NCI-H82 (cell line): ENCODE measurements around the gene NCAPD2.
A peak's percentile ranks its signal among the peaks of the same experiment; 100 is the strongest.

Experiments
- DNase-seq: peaks from one replicate; lab custom pipeline; 2025; lab: John Stamatoyannopoulos, UW

NCAPD2 gene, protein sequence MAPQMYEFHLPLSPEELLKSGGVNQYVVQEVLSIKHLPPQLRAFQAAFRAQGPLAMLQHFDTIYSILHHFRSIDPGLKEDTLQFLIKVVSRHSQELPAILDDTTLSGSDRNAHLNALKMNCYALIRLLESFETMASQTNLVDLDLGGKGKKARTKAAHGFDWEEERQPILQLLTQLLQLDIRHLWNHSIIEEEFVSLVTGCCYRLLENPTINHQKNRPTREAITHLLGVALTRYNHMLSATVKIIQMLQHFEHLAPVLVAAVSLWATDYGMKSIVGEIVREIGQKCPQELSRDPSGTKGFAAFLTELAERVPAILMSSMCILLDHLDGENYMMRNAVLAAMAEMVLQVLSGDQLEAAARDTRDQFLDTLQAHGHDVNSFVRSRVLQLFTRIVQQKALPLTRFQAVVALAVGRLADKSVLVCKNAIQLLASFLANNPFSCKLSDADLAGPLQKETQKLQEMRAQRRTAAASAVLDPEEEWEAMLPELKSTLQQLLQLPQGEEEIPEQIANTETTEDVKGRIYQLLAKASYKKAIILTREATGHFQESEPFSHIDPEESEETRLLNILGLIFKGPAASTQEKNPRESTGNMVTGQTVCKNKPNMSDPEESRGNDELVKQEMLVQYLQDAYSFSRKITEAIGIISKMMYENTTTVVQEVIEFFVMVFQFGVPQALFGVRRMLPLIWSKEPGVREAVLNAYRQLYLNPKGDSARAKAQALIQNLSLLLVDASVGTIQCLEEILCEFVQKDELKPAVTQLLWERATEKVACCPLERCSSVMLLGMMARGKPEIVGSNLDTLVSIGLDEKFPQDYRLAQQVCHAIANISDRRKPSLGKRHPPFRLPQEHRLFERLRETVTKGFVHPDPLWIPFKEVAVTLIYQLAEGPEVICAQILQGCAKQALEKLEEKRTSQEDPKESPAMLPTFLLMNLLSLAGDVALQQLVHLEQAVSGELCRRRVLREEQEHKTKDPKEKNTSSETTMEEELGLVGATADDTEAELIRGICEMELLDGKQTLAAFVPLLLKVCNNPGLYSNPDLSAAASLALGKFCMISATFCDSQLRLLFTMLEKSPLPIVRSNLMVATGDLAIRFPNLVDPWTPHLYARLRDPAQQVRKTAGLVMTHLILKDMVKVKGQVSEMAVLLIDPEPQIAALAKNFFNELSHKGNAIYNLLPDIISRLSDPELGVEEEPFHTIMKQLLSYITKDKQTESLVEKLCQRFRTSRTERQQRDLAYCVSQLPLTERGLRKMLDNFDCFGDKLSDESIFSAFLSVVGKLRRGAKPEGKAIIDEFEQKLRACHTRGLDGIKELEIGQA (N-terminal part only)

GRCh38 chr12:6493497-6494257 is at the start of gene NCAPD2:
NCAPD2 (plus strand) TSS chr12:6494102; CDS start chr12:6495099, 997 bp downstream.
- peak; percentile 99 for DNase-seq

DNA sequence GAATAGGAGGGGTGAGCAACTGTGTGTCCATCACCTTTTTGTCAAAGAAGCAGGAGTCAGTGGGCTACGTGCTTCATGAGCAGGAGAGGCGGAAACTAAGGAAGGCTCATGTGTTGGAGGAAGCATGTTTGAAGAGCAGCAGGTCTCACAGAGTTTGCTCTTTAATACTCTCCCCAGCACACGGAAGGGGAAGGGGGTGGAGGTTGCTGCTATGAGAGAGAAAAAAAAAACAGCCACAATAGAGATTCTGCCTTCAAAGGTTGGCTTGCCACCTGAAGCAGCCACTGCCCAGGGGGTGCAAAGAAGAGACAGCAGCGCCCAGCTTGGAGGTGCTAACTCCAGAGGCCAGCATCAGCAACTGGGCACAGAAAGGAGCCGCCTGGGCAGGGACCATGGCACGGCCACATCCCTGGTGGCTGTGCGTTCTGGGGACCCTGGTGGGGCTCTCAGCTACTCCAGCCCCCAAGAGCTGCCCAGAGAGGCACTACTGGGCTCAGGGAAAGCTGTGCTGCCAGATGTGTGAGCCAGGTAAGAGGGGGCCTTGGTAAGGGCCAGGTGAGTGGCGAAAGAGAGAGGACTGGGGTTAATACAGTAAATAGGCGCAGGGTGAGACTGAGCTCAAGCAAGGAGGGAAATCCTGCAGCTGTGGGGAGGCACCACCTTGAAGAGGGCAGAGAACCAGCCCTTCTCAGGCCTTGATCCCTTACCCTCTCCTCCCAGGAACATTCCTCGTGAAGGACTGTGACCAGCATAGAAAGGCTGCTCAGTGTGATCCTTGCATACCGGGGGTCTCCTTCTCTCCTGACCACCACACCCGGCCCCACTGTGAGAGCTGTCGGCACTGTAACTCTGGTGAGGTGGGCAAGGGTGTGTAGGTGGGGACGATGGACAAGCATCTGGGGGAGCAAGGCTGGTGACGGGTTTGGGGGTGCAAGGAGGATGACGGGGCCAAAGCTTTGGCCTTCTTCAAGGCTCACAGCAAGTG is 48.9 kb upstream of the NCAPD2 start, which contains the start of gene CD27:
CD27 (plus strand) TSS at position 252 of the 985 bp plus-strand sequence; CDS start at position 393, 141 bp downstream.
- no peak for DNase-seq

GRCh38 chr12:6450091-6450868 is 43.6 kb upstream of the NCAPD2 start:
- DNase-seq: peak; percentile 94

GRCh38 chr12:6450869-6451347 is 43.0 kb upstream of the NCAPD2 start:
- peak; percentile 84 for DNase-seq

DNA sequence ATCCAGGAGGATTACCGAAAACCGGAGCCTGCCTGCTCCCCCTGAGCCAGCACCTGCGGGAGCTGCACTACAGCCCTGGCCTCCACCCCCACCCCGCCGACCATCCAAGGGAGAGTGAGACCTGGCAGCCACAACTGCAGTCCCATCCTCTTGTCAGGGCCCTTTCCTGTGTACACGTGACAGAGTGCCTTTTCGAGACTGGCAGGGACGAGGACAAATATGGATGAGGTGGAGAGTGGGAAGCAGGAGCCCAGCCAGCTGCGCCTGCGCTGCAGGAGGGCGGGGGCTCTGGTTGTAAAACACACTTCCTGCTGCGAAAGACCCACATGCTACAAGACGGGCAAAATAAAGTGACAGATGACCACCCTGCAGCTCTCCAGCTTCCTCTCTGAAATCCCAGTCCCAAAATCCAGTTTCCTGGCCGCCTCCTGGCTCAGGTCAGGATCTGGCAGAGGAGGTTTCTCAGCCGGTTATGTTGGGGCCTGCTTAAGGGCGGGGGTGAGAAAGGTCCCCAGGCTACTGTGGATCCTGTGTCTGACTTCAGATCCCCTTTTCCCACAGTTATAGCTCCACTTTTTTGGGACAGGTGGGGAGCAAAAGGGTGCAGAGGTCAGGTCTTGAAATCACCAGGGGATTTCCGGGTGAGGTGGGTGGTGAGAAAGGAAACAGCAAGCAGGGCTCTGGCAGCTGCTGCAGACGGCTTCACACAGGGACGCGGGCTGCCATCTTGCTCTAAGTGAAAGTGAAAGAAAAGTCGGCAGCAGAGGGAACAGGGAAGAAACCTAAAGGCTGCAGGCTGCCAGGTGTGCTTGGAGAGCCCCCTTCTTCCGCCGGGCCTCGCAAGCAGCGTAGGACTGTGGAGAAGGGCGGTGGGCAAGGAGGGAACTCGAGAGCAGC is 42.3 kb upstream of the NCAPD2 start, which contains the start of gene TAPBPL:
TAPBPL (plus strand) TSS at position 695 of the 897 bp plus-strand sequence. CDS start 207 bp downstream, outside the sequence.
- peak; percentile 94 for DNase-seq

DNA sequence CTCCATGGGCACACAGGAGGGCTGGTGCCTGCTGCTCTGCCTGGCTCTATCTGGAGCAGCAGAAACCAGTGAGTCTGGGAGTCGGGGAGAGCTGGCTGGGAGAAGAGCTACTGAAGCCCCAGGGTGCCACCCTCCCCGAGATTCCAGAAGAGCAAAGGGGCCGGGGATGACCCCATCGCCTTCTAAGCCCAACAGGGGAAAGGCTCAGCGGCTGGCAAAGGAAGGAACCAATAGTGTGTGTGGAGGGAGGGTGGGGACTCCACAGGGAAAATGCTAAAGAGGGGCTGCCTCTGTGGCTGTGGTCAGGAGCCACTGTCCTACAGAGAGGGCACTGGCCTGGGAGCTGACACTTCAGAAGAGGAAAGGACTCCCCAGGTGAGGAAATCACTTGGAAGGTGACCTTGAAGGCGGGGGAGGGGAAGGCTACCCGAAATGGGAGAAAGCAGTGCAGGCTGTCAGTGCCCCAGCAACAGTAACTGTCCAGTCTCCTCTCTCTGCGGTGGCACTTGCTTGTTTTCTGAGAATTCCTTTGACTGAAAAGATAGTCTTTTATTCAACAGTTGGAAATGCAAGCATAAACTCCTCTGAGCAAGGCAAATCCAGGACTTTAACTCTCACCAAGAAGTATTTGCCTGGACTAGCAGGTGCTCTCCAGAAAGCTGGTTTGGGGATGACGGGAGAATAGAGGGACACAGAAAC is 41.5 kb upstream of the NCAPD2 start:
- peak; percentile 43 for DNase-seq

DNA sequence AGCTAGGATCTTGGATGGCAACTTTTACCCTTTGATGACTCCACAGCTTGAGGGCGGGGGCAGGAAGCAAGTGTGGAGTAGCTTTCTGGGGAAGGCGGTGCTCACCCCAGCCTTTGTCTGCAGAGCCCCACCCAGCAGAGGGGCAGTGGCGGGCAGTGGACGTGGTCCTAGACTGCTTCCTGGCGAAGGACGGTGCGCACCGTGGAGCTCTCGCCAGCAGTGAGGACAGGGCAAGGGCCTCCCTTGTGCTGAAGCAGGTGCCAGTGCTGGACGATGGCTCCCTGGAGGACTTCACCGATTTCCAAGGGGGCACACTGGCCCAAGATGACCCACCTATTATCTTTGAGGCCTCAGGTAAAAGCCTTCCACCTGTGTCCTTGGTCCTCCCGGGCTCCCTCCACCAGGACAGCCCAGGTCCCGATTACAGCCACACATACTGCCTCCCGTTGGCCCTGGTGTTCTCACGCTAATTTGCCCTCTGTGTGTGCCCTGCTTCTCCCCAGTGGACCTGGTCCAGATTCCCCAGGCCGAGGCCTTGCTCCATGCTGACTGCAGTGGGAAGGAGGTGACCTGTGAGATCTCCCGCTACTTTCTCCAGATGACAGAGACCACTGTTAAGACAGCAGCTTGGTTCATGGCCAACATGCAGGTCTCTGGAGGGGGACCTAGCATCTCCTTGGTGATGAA is 40.8 kb upstream of the NCAPD2 start:
- DNase-seq: no peak

DNA sequence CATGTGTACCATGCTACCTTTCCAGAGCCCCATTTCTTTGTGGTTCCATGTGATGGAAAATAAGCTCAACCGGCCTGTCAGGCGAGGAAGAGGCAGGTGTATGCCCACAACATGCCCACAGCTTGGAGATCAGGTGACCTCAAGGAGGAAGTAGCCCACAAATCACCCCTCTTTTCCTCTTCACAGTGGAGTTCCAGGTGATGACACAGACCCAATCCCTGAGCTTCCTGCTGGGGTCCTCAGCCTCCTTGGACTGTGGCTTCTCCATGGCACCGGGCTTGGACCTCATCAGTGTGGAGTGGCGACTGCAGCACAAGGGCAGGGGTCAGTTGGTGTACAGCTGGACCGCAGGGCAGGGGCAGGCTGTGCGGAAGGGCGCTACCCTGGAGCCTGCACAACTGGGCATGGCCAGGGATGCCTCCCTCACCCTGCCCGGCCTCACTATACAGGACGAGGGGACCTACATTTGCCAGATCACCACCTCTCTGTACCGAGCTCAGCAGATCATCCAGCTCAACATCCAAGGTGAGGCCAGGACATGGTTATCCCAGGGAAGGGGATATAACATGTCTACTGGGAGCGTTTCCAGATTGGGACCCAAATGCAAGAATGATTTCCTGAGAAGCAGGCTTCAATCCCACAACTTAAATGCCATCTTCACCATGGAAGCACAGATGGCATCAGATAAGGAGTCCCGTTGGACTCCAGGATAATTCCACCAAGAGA is 36.5 kb upstream of the NCAPD2 start:
- DNase-seq: no peak

- DNase-seq: no peak
These were observed 35.5 kb upstream of the NCAPD2 start for GRCh38 chr12:6458281-6459003.

GRCh38 chr12:6459004-6459337 is 34.9 kb upstream of the NCAPD2 start:
- DNase-seq: peak; percentile 80

DNA sequence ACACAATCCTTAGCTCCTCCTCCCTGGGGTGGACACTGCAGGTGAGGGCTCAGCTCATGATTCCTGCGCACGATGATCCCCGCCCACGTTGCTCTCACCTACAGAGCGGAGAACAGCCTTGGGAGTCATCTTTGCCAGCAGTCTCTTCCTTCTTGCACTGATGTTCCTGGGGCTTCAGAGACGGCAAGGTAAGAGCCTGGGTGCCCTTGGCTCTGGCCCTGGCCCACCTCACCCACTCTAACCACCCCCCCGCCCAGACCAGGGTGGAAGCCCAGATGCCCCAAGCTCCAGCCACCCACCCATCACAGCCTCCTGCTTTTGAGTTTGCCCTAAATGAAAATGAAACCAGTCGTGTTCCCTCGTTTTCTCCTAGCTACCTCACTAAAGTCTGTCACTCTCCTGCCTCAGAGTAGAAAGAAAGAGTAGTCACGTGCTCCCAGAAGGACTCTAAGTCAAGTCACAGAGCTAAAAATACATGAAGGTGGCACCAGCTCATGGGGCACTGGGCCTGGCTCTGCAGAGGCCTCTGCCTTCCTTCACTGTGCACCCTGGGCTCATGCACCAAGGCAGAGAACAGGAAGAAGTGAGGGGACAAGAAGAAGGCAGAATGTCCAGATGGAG is 33.0 kb upstream of the NCAPD2 start:
- no peak for DNase-seq

DNA sequence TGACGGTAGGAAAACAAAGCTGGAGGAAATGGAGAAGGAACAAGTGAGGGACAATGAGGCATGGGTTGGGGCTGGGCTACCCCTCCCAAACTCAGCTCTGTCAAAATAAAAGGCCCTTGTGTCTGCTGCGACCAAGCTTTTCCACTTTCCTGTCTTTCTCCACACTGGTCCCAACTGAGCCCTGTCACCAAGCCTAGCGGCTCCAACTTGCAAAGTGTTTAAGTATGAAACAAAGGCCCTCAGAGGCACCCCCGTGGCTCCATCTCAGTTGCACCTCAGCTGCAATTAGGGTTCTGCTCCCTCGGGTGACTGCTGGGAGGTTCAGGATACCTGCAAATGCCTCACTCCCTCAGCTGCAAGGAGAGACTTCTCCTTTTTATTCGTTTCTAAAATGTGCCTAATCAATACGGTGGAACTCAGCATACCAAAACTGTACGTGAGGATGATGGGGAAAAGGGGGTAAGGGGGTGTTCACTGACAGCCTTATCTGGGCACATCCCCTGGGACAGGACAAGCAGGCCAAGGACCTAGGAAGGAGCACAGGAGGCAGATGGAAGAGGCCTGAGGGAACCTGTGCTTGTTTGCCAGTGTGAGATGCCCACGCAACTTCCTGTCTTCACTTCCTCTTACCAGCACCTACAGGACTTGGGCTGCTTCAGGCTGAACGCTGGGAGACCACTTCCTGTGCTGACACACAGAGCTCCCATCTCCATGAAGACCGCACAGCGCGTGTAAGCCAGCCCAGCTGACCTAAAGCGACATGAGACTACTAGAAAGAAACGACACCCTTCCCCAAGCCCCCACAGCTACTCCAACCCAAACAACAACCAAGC is 32.3 kb upstream of the NCAPD2 start:
- no peak for DNase-seq

- DNase-seq: no peak
These were observed 31.5 kb upstream of the NCAPD2 start for GRCh38 chr12:6462234-6462995.
